ENCODE results near the gene TMEM120B. TPM values are rescaled to one million over a fixed set of nuclear protein-coding genes. Genes with fewer than 3 reads are reported as not detected.

TMEM120B gene
- total RNA-seq, 1 donor from 2014 or later: 3.9 TPM

DNA sequence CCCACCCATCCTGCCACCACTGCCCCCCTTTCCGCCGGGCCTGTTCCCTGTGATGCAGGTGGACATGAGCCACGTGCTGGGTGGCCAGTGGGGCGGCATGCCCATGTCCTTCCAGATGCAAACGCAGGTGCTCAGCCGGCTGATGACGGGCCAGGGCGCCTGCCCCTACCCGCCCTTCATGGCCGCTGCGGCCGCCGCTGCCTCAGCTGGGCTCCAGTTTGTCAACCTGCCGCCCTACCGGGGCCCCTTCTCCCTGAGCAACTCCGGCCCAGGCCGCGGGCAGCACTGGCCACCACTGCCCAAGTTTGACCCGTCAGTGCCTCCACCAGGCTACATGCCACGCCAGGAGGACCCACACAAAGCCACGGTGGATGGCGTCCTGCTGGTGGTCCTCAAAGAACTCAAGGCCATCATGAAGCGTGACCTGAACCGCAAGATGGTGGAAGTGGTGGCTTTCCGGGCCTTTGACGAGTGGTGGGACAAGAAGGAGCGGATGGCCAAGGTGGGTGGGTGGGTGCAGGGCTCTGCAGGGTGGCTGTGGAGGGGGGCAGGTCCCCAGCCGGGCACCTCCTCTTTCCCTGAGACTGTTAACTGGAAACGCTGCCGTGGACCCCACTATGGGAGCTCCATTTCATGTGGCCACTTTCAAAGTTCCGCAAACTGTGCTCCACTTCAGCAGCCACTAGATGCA lies 102.0 kb downstream of the TMEM120B start:
- H3K4me3 ChIP-seq: no peak overlapping the region
- H3K9me3 ChIP-seq: no peaks in the 10 kb centered on the region
- intact Hi-C loops (cut with DNase I): no loop called here
- H3K4me1 ChIP-seq: peaks cover 39% of the 10 kb centered on the region
- no peaks in the 10 kb centered on the region for H3K27me3 ChIP-seq
- no peak overlapping the region for H3K27ac ChIP-seq
- TF ChIP-seq POLR2A (IDR thresholded peaks at IDR 0.05): no peak
- no peak for TF ChIP-seq POLR2AphosphoS5 (IDR thresholded peaks at IDR 0.05; ENCODE audit: insufficient read depth in 1 of 2, low read depth in 1 of 2)
- TF ChIP-seq, protein P1, sequence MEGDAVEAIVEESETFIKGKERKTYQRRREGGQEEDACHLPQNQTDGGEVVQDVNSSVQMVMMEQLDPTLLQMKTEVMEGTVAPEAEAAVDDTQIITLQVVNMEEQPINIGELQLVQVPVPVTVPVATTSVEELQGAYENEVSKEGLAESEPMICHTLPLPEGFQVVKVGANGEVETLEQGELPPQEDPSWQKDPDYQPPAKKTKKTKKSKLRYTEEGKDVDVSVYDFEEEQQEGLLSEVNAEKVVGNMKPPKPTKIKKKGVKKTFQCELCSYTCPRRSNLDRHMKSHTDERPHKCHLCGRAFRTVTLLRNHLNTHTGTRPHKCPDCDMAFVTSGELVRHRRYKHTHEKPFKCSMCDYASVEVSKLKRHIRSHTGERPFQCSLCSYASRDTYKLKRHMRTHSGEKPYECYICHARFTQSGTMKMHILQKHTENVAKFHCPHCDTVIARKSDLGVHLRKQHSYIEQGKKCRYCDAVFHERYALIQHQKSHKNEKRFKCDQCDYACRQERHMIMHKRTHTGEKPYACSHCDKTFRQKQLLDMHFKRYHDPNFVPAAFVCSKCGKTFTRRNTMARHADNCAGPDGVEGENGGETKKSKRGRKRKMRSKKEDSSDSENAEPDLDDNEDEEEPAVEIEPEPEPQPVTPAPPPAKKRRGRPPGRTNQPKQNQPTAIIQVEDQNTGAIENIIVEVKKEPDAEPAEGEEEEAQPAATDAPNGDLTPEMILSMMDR (IDR thresholded peaks at IDR 0.05): no peak
- DNase-seq (ENCODE audit: extremely low spot score in 2 of 2): no peak
- H3K36me3 ChIP-seq: peaks cover 0 to 69% of the 10 kb centered on the region in 2 donors

DNA sequence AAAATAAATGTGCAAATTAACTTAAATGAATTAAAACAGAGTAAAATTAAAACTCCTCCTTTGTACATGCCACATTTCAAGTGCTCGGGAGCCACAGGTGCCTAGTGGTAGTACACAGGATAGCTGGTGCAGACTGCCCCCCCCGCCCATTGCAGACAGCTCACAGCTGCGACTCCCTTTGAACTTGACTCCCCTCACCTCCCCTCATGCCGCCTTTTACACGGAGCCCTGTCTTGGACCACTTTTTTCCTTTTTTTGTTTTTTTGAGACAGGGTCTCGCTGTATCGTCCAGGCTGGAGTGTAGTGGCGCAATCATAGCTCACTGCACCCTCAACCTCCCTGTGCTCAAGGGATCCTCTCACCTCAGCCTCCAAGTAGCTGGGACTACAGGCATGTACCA lies 102.7 kb downstream of the TMEM120B start:
- no peak overlapping the region for H3K27ac ChIP-seq
- H3K27me3 ChIP-seq: no peaks in the 10 kb centered on the region
- peaks cover 35% of the 10 kb centered on the region for H3K4me1 ChIP-seq
- intact Hi-C loops (cut with DNase I): no loop called here
- DNase-seq (ENCODE audit: extremely low spot score in 2 of 2): no peak
- no peaks in the 10 kb centered on the region for H3K9me3 ChIP-seq
- peaks cover 0 to 69% of the 10 kb centered on the region in 2 donors for H3K36me3 ChIP-seq
- TF ChIP-seq, protein P1 (IDR thresholded peaks at IDR 0.05): no peak
- TF ChIP-seq POLR2AphosphoS5 (IDR thresholded peaks at IDR 0.05; ENCODE audit: insufficient read depth in 1 of 2, low read depth in 1 of 2): no peak
- TF ChIP-seq POLR2A (IDR thresholded peaks at IDR 0.05): no peak
- no peak overlapping the region for H3K4me3 ChIP-seq

DNA sequence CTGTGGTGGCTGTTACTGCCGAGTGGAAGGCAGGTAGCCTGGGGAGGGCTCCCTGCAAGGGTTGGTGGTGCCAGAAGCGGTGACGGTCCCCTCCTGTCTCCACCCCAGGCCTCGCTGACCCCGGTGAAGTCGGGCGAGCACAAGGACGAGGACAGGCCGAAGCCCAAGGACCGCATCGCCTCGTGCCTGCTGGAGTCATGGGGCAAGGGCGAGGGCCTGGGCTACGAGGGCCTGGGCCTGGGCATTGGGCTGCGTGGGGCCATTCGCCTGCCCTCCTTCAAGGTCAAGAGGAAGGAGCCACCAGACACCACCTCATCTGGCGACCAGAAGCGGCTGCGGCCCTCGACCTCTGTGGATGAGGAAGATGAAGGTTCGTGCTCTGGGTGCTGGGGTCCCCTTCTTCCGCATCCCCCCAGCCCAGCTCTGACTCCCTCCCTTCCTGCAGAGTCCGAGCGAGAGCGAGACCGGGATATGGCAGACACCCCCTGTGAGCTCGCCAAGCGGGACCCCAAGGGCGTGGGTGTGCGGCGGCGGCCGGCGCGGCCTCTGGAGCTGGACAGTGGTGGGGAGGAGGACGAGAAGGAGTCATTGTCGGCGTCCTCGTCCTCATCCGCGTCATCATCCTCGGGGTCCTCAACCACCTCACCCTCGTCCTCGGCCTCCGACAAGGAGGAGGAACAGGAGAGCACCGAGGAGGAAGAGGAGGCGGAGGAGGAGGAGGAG lies 104.5 kb downstream of the TMEM120B start:
- no peak overlapping the region for H3K27ac ChIP-seq
- TF ChIP-seq POLR2AphosphoS5 (IDR thresholded peaks at IDR 0.05; ENCODE audit: insufficient read depth in 1 of 2, low read depth in 1 of 2) (no peak), POLR2A (IDR thresholded peaks at IDR 0.05) (no peak)
- TF ChIP-seq, protein P1 (IDR thresholded peaks at IDR 0.05): no peak
- no peaks in the 10 kb centered on the region for H3K9me3 ChIP-seq
- no peaks in the 10 kb centered on the region for H3K27me3 ChIP-seq
- intact Hi-C loops (cut with DNase I): no loop called here
- peaks cover 18% of the 10 kb centered on the region for H3K4me1 ChIP-seq
- DNase-seq (ENCODE audit: extremely low spot score in 2 of 2): no peak
- no peak overlapping the region for H3K4me3 ChIP-seq
- H3K36me3 ChIP-seq: peaks cover 0 to 77% of the 10 kb centered on the region in 2 donors

DNA sequence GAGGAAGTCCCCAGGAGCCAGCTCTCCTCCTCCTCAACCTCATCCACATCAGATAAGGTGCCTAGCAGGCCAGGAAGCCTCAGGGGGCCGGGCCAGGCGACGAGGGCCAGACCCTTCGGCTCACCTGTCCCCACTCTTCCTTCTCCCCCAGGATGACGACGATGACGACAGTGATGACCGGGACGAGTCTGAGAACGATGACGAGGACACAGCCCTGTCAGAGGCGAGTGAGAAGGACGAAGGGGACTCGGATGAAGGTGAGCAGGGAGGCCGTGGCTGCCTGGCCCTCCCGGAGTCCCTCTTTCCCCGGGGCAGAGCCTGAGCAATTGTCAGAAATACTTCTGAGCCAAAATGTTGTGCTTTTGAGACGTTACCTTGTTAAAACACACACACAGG lies 105.1 kb downstream of the TMEM120B start:
- no peaks in the 10 kb centered on the region for H3K27me3 ChIP-seq
- no peaks in the 10 kb centered on the region for H3K9me3 ChIP-seq
- no peak overlapping the region for H3K27ac ChIP-seq
- H3K36me3 ChIP-seq: peaks cover 0 to 82% of the 10 kb centered on the region in 2 donors
- DNase-seq (ENCODE audit: extremely low spot score in 2 of 2): no peak
- no peak for TF ChIP-seq POLR2AphosphoS5 (IDR thresholded peaks at IDR 0.05; ENCODE audit: insufficient read depth in 1 of 2, low read depth in 1 of 2)
- TF ChIP-seq POLR2A (IDR thresholded peaks at IDR 0.05): no peak
- TF ChIP-seq, protein P1 (IDR thresholded peaks at IDR 0.05): no peak
- peaks cover 15% of the 10 kb centered on the region for H3K4me1 ChIP-seq
- no peak overlapping the region for H3K4me3 ChIP-seq
- intact Hi-C loops (cut with DNase I): no loop called here
